ENCODE data around the gene CUL3. TPM values are rescaled to one million over a fixed set of nuclear protein-coding genes. Genes with fewer than 3 reads are reported as not detected.

The CUL3 gene
- total RNA-seq, 4 donors from 2014 or later, result 68.9 to 88.4 (median 77.7) TPM

DNA sequence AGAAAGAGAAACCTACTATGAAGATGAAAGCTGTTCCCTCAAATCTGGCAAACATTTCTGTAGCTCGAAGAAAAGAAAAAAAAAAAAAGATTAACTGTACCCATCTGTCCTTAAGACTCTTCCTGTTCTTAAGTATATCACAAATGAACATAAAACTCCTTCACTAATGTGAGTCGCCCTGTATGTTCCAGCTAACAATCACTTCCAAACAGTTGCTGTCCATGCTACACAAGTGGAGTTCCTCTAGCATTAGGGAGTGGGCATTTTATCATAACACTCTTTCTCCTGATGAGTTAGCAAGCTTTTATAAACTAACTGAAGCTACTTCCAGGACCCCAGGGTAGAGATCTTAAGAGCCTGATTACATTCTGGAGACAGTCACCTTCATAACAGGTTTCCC is 5.8 kb downstream of the CUL3 start:
- Histone ChIP-seq H3K4me1 (peaks cover 82% of the 10 kb centered on the region), H3K4me3 (no peak overlapping the region), H3K36me3 (no peaks in the 10 kb centered on the region), H3K27ac (no peak overlapping the region), H3K9me3 (no peaks in the 10 kb centered on the region), H3K27me3 (no peaks in the 10 kb centered on the region)
- 8% methylated on average over 2 of the region's 2 CpGs for WGBS
- TF ChIP-seq, protein P1, sequence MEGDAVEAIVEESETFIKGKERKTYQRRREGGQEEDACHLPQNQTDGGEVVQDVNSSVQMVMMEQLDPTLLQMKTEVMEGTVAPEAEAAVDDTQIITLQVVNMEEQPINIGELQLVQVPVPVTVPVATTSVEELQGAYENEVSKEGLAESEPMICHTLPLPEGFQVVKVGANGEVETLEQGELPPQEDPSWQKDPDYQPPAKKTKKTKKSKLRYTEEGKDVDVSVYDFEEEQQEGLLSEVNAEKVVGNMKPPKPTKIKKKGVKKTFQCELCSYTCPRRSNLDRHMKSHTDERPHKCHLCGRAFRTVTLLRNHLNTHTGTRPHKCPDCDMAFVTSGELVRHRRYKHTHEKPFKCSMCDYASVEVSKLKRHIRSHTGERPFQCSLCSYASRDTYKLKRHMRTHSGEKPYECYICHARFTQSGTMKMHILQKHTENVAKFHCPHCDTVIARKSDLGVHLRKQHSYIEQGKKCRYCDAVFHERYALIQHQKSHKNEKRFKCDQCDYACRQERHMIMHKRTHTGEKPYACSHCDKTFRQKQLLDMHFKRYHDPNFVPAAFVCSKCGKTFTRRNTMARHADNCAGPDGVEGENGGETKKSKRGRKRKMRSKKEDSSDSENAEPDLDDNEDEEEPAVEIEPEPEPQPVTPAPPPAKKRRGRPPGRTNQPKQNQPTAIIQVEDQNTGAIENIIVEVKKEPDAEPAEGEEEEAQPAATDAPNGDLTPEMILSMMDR (IDR thresholded peaks at IDR 0.05), result no peak
- no peak for TF ChIP-seq POLR2AphosphoS5 (IDR thresholded peaks at IDR 0.05)
- no peak for TF ChIP-seq EP300 (IDR thresholded peaks at IDR 0.05)
- no peak for TF ChIP-seq POLR2A (IDR thresholded peaks at IDR 0.05)
- DNase-seq (ENCODE audit: low spot score in 2 of 2), result no peak

DNA sequence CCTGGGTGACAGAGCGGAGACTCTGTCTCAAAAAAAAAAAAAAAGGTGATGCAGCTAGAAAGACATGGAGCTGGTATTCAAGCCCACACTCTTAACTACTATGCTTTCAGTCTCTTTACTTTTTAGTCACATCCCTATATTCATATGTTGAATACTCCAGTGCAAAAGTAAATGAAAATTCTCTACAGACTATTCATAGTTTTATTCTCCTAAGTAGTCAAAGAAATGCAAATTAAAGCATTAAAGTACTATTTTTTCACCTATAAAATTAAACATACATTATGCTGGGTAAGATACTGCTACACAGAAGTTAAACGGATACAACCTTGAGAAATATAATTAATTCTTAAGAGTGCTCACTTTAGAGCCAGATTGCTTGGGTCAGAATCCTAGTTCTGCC is 7.6 kb downstream of the CUL3 start:
- 88% methylated on average over 2 of the region's 2 CpGs for WGBS
- H3K9me3 ChIP-seq, result no peaks in the 10 kb centered on the region
- no peak overlapping the region for H3K27ac ChIP-seq
- H3K36me3 ChIP-seq, result no peaks in the 10 kb centered on the region
- H3K4me1 ChIP-seq, result peaks cover 87% of the 10 kb centered on the region
- DNase-seq (ENCODE audit: low spot score in 2 of 2), result no peak
- no peak overlapping the region for H3K4me3 ChIP-seq
- no peaks in the 10 kb centered on the region for H3K27me3 ChIP-seq
- TF ChIP-seq EP300 (IDR thresholded peaks at IDR 0.05) (no peak), POLR2A (IDR thresholded peaks at IDR 0.05) (no peak), POLR2AphosphoS5 (IDR thresholded peaks at IDR 0.05) (no peak)
- TF ChIP-seq, protein P1 (IDR thresholded peaks at IDR 0.05), result no peak

DNA sequence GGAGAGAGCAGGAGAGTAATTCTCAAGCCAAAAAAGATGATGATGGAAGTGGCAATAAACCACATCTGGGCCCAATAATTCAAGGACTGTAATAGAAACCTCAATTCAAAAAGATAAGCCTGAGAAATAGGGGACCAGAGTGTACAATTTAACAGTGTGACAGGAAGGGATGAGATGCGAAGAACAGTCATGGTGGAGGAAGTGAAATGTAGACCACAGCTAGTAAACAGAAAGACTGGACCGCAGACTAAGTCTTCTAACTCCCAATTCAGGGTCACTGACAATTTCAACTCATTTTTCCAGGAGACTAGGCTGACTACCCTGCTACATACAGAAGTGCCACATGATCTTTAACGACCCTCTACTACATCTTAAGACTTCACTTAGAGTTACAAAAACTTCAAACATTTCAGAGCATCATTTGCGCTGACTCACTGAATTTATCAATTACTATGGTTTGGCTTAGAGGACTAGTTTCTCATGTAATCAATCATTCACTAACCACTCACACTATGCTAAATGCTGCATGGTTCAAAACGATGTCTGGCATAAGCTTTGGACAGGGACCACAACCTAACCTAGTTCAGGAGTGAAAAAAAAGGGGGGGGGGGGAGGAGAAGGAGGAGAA is 9.0 kb downstream of the CUL3 start:
- no peak overlapping the region for H3K27ac ChIP-seq
- WGBS, result 71% methylated on average over 5 of the region's 5 CpGs
- no peak overlapping the region for H3K4me3 ChIP-seq
- TF ChIP-seq, protein P1 (IDR thresholded peaks at IDR 0.05), result no peak
- no peak for TF ChIP-seq POLR2A (IDR thresholded peaks at IDR 0.05)
- DNase-seq (ENCODE audit: low spot score in 2 of 2), result no peak
- no peaks in the 10 kb centered on the region for H3K27me3 ChIP-seq
- H3K9me3 ChIP-seq, result no peaks in the 10 kb centered on the region
- H3K36me3 ChIP-seq, result no peaks in the 10 kb centered on the region
- peaks cover 85% of the 10 kb centered on the region for H3K4me1 ChIP-seq

DNA sequence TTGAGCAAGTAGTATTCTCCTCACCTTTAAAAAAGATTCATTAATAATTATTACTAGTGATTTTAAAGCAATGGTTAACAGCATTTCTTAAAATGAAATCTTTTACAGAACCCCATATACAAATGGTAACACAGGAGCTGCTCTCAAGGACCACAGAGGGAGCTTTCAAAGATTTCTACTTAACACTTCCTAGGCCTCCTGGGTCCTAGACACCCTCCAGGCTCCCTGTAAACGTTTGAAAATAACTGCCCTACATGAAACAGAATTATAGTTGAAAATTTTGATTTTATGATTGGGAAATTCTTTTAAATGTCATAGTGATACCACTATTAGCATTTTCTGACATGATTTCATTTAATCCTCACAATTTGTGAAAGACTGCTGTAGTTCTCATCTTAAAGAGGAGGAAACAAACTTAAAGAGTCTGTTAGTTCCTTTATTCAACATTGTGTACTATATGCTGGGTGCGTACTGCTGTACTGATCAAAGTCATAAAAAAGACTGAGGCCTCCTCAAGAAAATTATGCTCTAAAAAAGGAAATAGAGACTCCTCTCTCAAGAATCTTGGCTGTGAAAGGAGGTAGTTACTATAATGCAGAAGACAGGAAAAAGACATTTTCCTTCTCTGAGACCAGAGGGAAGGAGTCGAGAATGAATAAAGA is 10.6 kb downstream of the CUL3 start:
- TF ChIP-seq POLR2A (IDR thresholded peaks at IDR 0.05), result no peak
- no peaks in the 10 kb centered on the region for H3K36me3 ChIP-seq
- DNase-seq (ENCODE audit: low spot score in 2 of 2), result no peak
- H3K4me3 ChIP-seq, result no peak overlapping the region
- no peak overlapping the region for H3K27ac ChIP-seq
- H3K9me3 ChIP-seq, result no peaks in the 10 kb centered on the region
- no peaks in the 10 kb centered on the region for H3K27me3 ChIP-seq
- WGBS, result 26% methylated on average over 3 of the region's 3 CpGs
- peaks cover 83% of the 10 kb centered on the region for H3K4me1 ChIP-seq

DNA sequence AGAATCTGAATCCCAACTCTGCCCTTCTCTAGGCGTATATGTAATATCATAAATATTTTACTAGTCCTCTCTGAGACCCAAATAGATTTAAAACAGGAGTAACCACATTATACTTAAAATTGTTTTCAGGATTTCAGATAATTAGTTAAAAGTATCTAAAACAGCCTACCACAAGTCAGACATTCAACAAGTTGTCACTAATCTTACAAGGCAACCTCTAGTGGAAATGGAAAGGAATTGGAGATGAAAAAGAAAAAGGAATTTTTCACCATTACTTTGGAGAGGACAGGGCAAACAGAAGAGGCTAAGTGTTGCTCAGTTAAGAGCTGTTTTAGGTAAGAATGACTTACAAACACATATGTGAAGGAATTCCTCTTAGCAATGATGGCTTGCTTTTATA is 11.4 kb downstream of the CUL3 start:
- Histone ChIP-seq H3K27me3 (no peaks in the 10 kb centered on the region), H3K27ac (no peak overlapping the region), H3K36me3 (no peaks in the 10 kb centered on the region), H3K4me3 (no peak overlapping the region), H3K4me1 (peaks cover 83% of the 10 kb centered on the region), H3K9me3 (no peaks in the 10 kb centered on the region)
- no peak for DNase-seq (ENCODE audit: low spot score in 2 of 2)
- TF ChIP-seq, protein P1 (IDR thresholded peaks at IDR 0.05), result no peak
- TF ChIP-seq POLR2A (IDR thresholded peaks at IDR 0.05) (no peak), EP300 (IDR thresholded peaks at IDR 0.05) (no peak)
- WGBS, result 92% methylated on average over 1 of the region's 1 CpG
